Heart left ventricle (tissue), 16 donors: ENCODE results near the gene FCRLA. TPM values are rescaled to one million over a fixed set of nuclear protein-coding genes. Genes with fewer than 3 reads are reported as not detected.
A peak's percentile ranks its signal among the peaks of the same experiment; 100 is the strongest.

ENCODE experiments used
- ATAC-seq, 4 donors: fragments of 200-7000 bp; cut with Tn5 transposase; one replicate each; pipeline ENCODE4 v1.9.1; 2020 to 2022; ENCODE audit warnings: moderate library complexity in 4 of 4, mild to moderate bottlenecking in 3 of 4, moderate number of reproducible peaks in 1 of 4
- DNase-seq, 5 donors: peaks; one replicate each; pipeline ENCODE4 v3.0.0-alpha.2; 2020
- H3K27ac ChIP-seq, 12 donors: fragments of 200-600 bp; sonication (generic) in 4 of 12; one replicate each; pipeline versions ENCODE4 v1.5.0 to v1.8.0; 2016 to 2022; ENCODE audit warnings: mild to moderate bottlenecking in 2 of 12
- H3K27me3 ChIP-seq, 9 donors: fragments of 200-600 bp; sonication (generic) in 2 of 9; one replicate each; pipeline versions ENCODE4 v1.5.1 to v1.8.0; 2016 to 2022; ENCODE audit warnings: mild to moderate bottlenecking in 3 of 9
- H3K36me3 ChIP-seq, 9 donors: fragments of 200-600 bp; sonication (generic) in 2 of 9; one replicate each; pipeline versions ENCODE4 v1.5.0 to v1.8.0; 2018 to 2022; ENCODE audit warnings: mild to moderate bottlenecking in 2 of 9
- H3K4me1 ChIP-seq, 12 donors: fragments of 200-600 bp; sonication (generic) in 4 of 12; one replicate each; pipeline versions ENCODE4 v1.5.0 to v1.8.0; 2016 to 2022; ENCODE audit warnings: mild to moderate bottlenecking in 3 of 12
- H3K4me3 ChIP-seq, 12 donors: fragments of 200-600 bp; sonication (generic) in 4 of 12; one replicate each; pipeline versions ENCODE4 v1.5.0 to v1.8.0; 2017 to 2022; ENCODE audit warnings: mild to moderate bottlenecking in 9 of 12, moderate library complexity in 4 of 12
- H3K9me3 ChIP-seq, 12 donors: fragments of 200-600 bp; sonication (generic) in 4 of 12; one replicate each; pipeline versions ENCODE4 v1.5.0 to v1.8.0; 2016 to 2022; ENCODE audit warnings: mild to moderate bottlenecking in 1 of 12
- CTCF ChIP-seq, 12 donors: fragments of 200-600 bp; sonication (generic) in 4 of 12; IDR thresholded peaks; one replicate each; pipeline versions ENCODE4 v1.5.0 to v1.8.0; 2018 to 2022; ENCODE audit warnings: antibody characterized with exemption in 12 of 12, mild to moderate bottlenecking in 5 of 12
- POLR2A ChIP-seq, 2 donors: fragments of 450-650 bp; IDR thresholded peaks; one replicate each; pipeline ENCODE4 v1.6.1; 2017; ENCODE audit warnings: antibody characterized with exemption in 2 of 2, mild to moderate bottlenecking in 2 of 2, moderate library complexity in 2 of 2
- WGBS, 4 donors: extraction: QIAGEN DNeasy Blood & Tissue Kit in 2 of 4; methylation state at CpG; one replicate each; pipeline versions ENCODE4 v1.1.5 to v1.1.7; 2013 to 2018; 5-methylcytosine and 5-hydroxymethylcytosine counted together
- intact Hi-C, 10 donors: fragments of 100-400 bp; cut with DNase I; formaldehyde crosslinking; loops; one replicate each; pipeline versions ENCODE4 v1.11.1 to v1.14.2; 2022
- polyA plus RNA-seq, 2 donors: library from polyadenylated mRNA; stranded (reverse); fragments of 200-250 nt; gene quantifications; one replicate each; pipeline ENCODE4 v1.2.3, GENCODE V29; 2013
- total RNA-seq, 9 donors: library from RNA; depleted of rRNA in 2 of 9; stranded (reverse); fragments of >200 nt in 2 of 9; fragmentation: NEBNext Ultra II Directional in 3 of 9; extraction: Animal tissue kit (Norgen Biotek cat#: 25700) in 3 of 9; gene quantifications; one replicate each; pipeline versions ENCODE4 v1.1.0 to v1.2.4, GENCODE V29; 2016 to 2023
- donor health status: ischemic (EF 13 %, LVEDD 7.1; RV severe dilation, severe dysfunction).
- donor health status: healthy with polysubstance abuse.
- donor health status: DM: no; HTN: yes; CAD: no.
- donor health status: DM: no; HTN: no; CAD: no.
- donor health status: ischemic (EF 25% LVEDD 6.9; RV normal size, moderate dysfunction).
- donor health status: ischemic (EF 25% LVEDD 5.7; RV mildly dilated, moderate dysfunction).
- donor health status: healthy.
- donor health status: DM: yes; HTN: yes; CAD: no.
- donor health status: ischemic (EF 35%, LVEDD 5.7; RV mildly dilated, moderate dysfunction).
- donor health status: nonischemic (EF 11% LVEDD 7.7; RV severe dilation, severe dysfunction).
- donor health status: DM: yes; HTN: yes; CAD: no.
- donor health status: PGD.
- donor health status: ischemic (EF 29% LVEDD 5.4; RV normal size, mild dysfunction).
- donor health status: nonischemic (EF 23%, LVEDD 6.1; RV moderate dilation, normal function).

The FCRLA gene
- total and polyA plus RNA-seq, 11 donors = 0.11 to 1.0 (median 0.23) TPM; not detected in 6

DNA sequence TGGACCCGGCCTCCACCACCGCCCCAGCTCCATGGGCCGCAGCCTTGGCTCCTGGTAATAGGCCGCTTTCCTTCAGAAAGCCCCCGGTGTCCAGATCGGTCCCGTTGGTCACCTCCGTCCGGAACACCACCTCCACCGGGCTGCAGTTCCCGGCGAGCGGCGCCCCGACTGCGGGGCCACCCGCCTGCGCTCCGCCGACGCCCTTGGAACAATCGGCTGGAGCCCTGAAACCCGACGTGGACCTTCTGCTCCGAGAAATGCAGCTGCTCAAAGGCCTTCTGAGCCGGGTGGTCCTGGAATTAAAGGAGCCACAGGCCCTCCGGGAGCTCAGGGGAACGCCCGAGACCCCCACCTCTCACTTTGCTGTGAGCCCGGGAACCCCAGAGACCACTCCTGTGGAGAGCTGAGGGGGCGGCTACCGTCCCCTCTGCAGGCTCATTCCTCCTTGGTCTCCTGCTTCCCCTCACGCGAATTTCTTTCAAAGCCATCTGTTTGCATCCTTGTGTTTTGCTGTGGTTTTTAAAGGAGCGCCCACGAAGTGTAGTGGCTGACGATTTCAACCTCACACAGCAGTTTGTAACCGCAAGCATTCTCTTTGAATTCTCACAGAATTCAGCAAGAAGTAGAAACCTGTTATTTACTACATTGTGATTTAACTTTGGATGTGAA lies 20.4 kb downstream of the FCRLA start:
- Histone ChIP-seq H3K36me3 (no peaks in the 10 kb centered on the region), H3K4me3 (peak overlapping the region; percentile 50 to 97 (median 80)), H3K4me1 (peaks cover 0 to 42% (median 5%) of the 10 kb centered on the region in 12 donors), H3K9me3 (no peaks in the 10 kb centered on the region), H3K27me3 (peaks cover 0 to 19% (median 0%) of the 10 kb centered on the region in 9 donors), H3K27ac (peak overlapping the region; percentile 65 to 95 (median 88))
- TF ChIP-seq POLR2A (IDR thresholded peaks at IDR 0.05) (no peak), CTCF (IDR thresholded peaks at IDR 0.05) (no peak)
- DNase-seq = peak in 1 of 5 donors; percentile 11
- WGBS, 4 donors = 6 to 14% (median 9%) methylated on average over 16 to 38 of the region's 38 CpGs
- intact Hi-C loops = loop anchor here in 1 of 10 donors (10.0 kb wide), 1 partner anchor 153 kb away; no protein-coding TSS in a partner anchor
- peak in 1 of 4 donors; percentile 21 for ATAC-seq

GRCh38 chr1:161728376-161729226 lies 21.6 kb downstream of the FCRLA start:
- ATAC-seq = no peak
- H3K4me3 ChIP-seq = no peak overlapping the region
- H3K36me3 ChIP-seq = no peaks in the 10 kb centered on the region
- no peak overlapping the region for H3K27ac ChIP-seq
- H3K9me3 ChIP-seq = no peaks in the 10 kb centered on the region
- 73 to 92% (median 84%) methylated on average over 7 of the region's 7 CpGs for WGBS, 4 donors
- TF ChIP-seq CTCF (IDR thresholded peaks at IDR 0.05) (no peak), POLR2A (IDR thresholded peaks at IDR 0.05) (no peak)
- intact Hi-C loops = loop anchor here in 1 of 10 donors (10.0 kb wide), 1 partner anchor 154 kb away; no protein-coding TSS in a partner anchor
- peaks cover 0 to 19% (median 0%) of the 10 kb centered on the region in 9 donors for H3K27me3 ChIP-seq
- peaks cover 0 to 46% (median 5%) of the 10 kb centered on the region in 12 donors for H3K4me1 ChIP-seq
- no peak for DNase-seq

GRCh38 chr1:161730050-161730564 lies 23.1 kb downstream of the FCRLA start:
- no peak for ATAC-seq
- TF ChIP-seq CTCF (IDR thresholded peaks at IDR 0.05) = no peak
- no peak for TF ChIP-seq POLR2A (IDR thresholded peaks at IDR 0.05)

More at GRCh38 chr1:161730050-161730564, 23.1 kb downstream of the FCRLA start:
- Histone ChIP-seq H3K9me3 (no peaks in the 10 kb centered on the region), H3K36me3 (no peaks in the 10 kb centered on the region), H3K27ac (no peak overlapping the region), H3K4me1 (peaks cover 0 to 52% (median 5%) of the 10 kb centered on the region in 12 donors), H3K27me3 (peaks cover 0 to 6% (median 0%) of the 10 kb centered on the region in 9 donors), H3K4me3 (no peak overlapping the region)
- intact Hi-C loops = loop anchor here in 3 of 10 donors (5.0 to 10.0 kb wide), 2 partner anchors 48 to 245 kb away; no protein-coding TSS in a partner anchor
- 72 to 86% (median 78%) methylated on average over 6 of the region's 6 CpGs for WGBS, 4 donors
- no peak for DNase-seq
